Measurements from ENCODE around the gene TMEM151B.
"Not testable (repeated sequence)": the region's sequence is repeated elsewhere in the genome, so short reads cannot be mapped to it uniquely, and the experiment has no call there.

TMEM151B gene

GRCh38 chr6:44327760-44328159 is 57.5 kb downstream of the TMEM151B start:
- in situ Hi-C loops (cut with MboI; ENCODE audit: low sequenced_read_pairs): loop anchor here (25.0 kb wide), 1 partner anchor 165 kb away; the partner anchor contains the start of gene CAPN11

DNA sequence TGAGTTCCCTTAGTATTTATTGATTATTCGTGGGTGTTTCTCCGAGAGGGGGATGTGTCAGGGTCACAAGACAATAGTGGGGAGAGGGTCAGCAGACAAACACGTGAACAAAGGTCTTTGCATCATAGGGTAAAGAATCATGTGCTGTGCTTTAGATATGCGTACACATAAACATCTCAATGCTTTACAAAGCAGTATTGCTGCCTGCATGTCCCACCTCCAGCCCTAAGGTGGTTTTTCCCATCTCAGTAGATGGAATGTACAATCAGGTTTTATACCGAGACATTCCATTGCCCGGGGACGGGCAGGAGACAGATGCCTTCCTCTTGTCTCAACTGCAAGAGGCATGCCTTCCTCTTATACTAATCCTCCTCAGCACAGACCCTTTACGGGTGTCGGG is 58.0 kb downstream of the TMEM151B start:
- in situ Hi-C loops (cut with MboI; ENCODE audit: low sequenced_read_pairs): loop anchor here (25.0 kb wide), 1 partner anchor 166 kb away; the partner anchor contains the start of gene CAPN11

DNA sequence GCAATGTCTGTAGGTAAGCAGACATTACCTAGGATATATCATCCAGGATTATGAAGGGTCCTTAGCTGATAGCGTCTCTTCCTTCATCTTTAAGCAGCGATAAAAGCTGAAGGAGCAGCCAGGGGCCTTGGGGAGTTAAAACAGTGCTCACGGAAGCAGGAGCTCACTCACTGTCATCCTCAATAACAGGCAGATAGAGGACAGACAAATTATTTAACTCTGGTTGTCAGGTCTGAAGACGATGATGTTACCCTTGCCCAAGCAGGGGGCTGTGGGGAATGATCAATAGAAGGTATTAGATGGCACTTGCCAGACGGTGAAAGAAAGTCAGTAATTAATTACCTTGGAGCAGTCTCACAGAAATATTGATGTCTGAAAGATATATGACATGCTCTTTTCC is 59.6 kb downstream of the TMEM151B start:
- in situ Hi-C loops (cut with MboI; ENCODE audit: low sequenced_read_pairs): loop anchor here (10.0 to 25.0 kb wide), 2 partner anchors 168 to 225 kb away; partner anchors contain the start of gene CAPN11

GRCh38 chr6:44332585-44332984 is 62.3 kb downstream of the TMEM151B start:
- in situ Hi-C loops (cut with MboI; ENCODE audit: low sequenced_read_pairs): loop anchor here (10.0 to 25.0 kb wide), 2 partner anchors 170 to 228 kb away; partner anchors contain the start of gene CAPN11

- in situ Hi-C loops (cut with MboI; ENCODE audit: low sequenced_read_pairs): loop anchor here (10.0 to 25.0 kb wide), 2 partner anchors 171 to 229 kb away; partner anchors contain the start of gene CAPN11
Measured at GRCh38 chr6:44333273-44333919, 63.1 kb downstream of the TMEM151B start.

DNA sequence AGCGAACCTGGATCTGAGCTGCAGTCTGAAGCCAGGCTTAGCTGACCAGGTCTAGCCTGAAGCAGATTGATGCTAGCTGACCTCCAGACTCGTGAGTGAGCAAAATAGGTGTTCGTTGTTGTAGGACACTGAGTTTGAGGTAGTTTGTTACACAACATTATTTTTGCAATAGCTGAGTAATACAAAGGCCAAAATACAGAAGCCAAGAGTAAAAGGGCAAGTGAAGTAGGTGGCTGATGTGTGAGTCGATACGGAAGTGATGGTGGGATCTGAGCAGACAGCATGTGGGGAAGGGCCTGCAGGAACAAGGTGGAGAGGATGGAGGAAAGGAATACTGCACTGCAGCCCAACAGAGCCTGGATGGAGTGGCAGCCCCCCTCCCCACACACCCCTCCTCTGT is 63.7 kb downstream of the TMEM151B start:
- in situ Hi-C loops (cut with MboI; ENCODE audit: low sequenced_read_pairs): loop anchor here (10.0 to 25.0 kb wide), 2 partner anchors 172 to 229 kb away; partner anchors contain the start of gene CAPN11

GRCh38 chr6:44335631-44336030 is 65.4 kb downstream of the TMEM151B start:
- in situ Hi-C loops (cut with MboI; ENCODE audit: low sequenced_read_pairs): loop anchor here (10.0 to 25.0 kb wide), 2 partner anchors 173 to 231 kb away; partner anchors contain the start of gene CAPN11

DNA sequence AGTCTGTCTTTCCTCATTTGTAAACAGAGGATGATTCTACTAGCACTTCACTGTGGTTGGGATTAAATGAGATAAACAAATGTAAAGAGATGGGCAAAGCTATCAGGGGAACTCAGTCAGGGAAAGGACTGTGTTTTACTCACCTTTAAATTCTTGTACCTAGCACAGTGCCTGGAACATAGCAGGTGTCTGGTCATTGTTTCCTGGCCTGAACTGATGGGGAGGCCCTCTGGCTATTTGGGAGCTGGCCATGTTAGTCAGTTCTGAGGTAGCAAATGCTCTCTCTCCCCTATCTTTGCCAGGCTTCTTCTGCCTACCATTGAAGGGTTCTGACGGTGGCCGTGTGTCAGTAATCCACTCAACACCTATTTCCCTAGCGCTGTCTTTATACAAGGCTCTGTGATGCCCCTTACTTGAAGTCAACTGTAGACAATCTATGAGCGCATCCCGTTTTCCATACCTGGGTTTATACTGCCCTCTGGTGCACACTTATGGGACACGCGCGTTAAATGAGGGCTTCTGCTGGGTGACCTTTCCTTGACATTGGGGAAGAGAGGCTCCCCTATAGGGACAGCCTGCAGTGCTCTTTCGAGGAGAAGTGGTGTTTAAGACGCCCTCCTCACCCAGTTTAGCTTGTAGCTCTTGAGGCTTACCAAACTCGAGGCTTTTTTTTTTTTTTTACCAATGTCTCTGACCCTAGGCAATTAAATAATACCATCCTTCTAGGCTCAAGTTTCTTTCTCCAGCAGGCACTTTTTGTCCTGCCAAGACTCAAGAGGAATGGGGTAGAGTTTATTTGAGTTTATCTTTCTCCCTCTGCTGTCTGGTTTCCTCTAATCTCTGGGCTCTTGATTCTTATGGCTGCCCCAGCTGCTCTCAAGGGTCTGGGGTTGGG is 68.2 kb downstream of the TMEM151B start:
- in situ Hi-C loops (cut with MboI; ENCODE audit: low sequenced_read_pairs): loop anchor here (10.0 to 25.0 kb wide), 2 partner anchors 176 to 234 kb away; partner anchors contain the start of gene CAPN11

- in situ Hi-C loops (cut with MboI; ENCODE audit: low sequenced_read_pairs): loop anchor here (10.0 to 25.0 kb wide), 2 partner anchors 177 to 234 kb away; partner anchors contain the start of gene CAPN11
Measured at GRCh38 chr6:44339301-44339700, 69.1 kb downstream of the TMEM151B start.

DNA sequence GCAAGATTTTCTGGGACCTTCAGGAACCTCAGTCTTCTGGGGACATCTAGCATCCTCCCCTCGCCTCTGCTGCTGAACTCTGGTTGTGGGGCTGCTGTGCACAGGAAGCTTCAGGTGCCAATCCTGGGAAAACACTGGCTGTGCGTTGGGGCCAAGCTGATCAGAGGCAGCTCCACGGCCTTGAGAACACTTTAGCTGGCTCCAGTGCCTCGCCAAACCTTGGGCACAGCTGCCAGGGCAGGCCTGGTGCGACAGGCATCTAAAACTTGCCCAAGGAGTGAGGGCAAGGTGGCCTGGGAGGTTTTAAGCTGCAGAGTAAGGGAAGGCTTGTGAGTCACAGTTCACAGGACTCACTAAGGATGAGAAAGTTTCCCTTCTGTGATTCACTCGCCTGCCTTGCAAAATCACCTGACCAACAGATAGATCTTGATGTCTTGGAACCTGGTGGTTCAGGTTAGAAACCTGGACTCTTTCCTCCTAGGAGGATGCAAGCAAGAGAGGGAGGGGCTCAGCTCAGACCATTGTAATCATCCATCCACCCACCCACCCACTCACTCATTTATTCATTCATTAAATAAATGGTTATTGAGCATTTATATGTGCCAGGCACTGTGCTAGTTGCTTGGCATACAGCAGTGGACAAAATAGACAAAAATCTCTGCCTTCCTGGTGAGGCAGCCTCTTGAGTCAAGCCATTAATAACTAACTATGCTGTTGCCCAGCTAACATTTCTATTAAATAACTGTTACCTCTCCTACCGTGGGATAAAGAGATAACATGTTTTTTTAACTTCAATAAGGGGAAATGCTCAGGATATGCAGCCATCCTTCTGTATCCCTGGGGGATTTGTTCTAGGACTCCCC is 69.7 kb downstream of the TMEM151B start:
- in situ Hi-C loops (cut with MboI; ENCODE audit: low sequenced_read_pairs): loop anchor here (10.0 to 25.0 kb wide), 2 partner anchors 178 to 235 kb away; partner anchors contain the start of gene CAPN11

- in situ Hi-C loops (cut with MboI; ENCODE audit: low sequenced_read_pairs): loop anchor here (25.0 kb wide), 1 partner anchor 179 kb away; the partner anchor contains the start of gene CAPN11
Measured at GRCh38 chr6:44341095-44341890, 71.0 kb downstream of the TMEM151B start.

DNA sequence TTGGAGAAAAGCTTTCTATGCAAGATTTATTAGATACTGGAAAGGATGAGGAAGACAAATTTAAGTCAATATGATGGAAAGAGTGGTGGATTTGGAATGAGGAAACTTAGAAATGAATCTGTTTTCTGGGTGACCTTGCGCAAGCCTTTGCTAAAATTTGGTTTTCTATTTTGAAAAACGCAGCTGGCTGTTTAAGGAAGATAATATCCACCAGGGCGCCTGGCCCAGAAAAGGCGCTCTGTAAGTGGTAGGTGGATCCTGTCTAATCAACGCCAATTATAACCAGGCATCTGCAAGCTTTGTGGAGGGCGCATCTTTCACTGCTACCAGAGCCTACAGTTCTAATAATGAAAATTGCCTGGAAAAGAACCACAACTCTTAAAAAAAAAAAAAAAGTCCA is 71.8 kb downstream of the TMEM151B start:
- in situ Hi-C loops (cut with MboI; ENCODE audit: low sequenced_read_pairs): loop anchor here (25.0 kb wide), 1 partner anchor 180 kb away; the partner anchor contains the start of gene CAPN11

GRCh38 chr6:44342489-44342888 is 72.2 kb downstream of the TMEM151B start, which contains the start of gene SPATS1:
TSS of gene SPATS1 (plus strand) at chr6:44342650. CDS start at chr6:44343096, 446 bp downstream.
- in situ Hi-C loops (cut with MboI; ENCODE audit: low sequenced_read_pairs): loop anchor here (25.0 kb wide), 1 partner anchor 180 kb away; the partner anchor contains the start of gene CAPN11

- in situ Hi-C loops (cut with MboI; ENCODE audit: low sequenced_read_pairs): loop anchor here (25.0 kb wide), 1 partner anchor 185 kb away; the partner anchor contains the start of gene CAPN11
Measured at GRCh38 chr6:44346818-44347217, 76.6 kb downstream of the TMEM151B start.

- in situ Hi-C loops (cut with MboI; ENCODE audit: low sequenced_read_pairs): loop anchor here (25.0 kb wide), 1 partner anchor 188 kb away; the partner anchor contains the start of gene CAPN11
Measured at GRCh38 chr6:44349904-44350649, 79.8 kb downstream of the TMEM151B start.

DNA sequence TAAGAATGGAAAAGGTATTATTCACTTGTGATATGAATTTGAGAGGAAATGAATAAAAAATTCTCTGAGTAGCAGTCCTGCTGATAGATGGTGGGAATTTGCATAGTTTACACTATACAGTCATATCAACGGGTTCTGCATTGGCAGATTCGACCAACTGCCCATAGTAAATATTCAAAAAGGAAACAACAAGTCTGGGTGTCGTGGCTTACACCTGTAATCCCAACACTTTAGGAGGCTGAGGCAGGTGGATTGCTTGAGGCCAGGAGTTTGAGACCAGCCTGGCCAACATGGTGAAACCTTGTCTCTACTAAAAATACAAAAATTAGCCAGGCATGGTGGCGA is 80.4 kb downstream of the TMEM151B start:
- in situ Hi-C loops (cut with MboI; ENCODE audit: low sequenced_read_pairs): not testable (repeated sequence)

GRCh38 chr6:44352259-44352658 is 82.0 kb downstream of the TMEM151B start:
- in situ Hi-C loops (cut with MboI; ENCODE audit: low sequenced_read_pairs): no loop called here

GRCh38 chr6:44353336-44353735 is 83.1 kb downstream of the TMEM151B start:
- in situ Hi-C loops (cut with MboI; ENCODE audit: low sequenced_read_pairs): no loop called here

Measured in HL-60/S4 (cell line).